H1 (cell line): Measurements from ENCODE around the gene DSTYK. TPM values are rescaled to one million over a fixed set of nuclear protein-coding genes. Genes with fewer than 3 reads are reported as not detected.

Experiments used
- CTCF ChIA-PET: fragments of 300-600 bp; sonication (Branson Sonifier 250); formaldehyde crosslinking; loops from one replicate; lab custom pipeline; 2021; ENCODE audit not compliant: partially characterized antibody; lab: Charles Lee
- POLR2A ChIA-PET: fragments of 300-600 bp; sonication (Branson Sonifier 250); formaldehyde crosslinking; loops from one replicate; lab custom pipeline; 2021; ENCODE audit warnings: inconsistent platforms; ENCODE audit not compliant: partially characterized antibody; lab: Charles Lee
- DNase-seq, 2 experiments: peaks; one replicate each; pipeline versions ENCODE4 v3.0.0 to v3.0.0-alpha.2; 2010 to 2022; ENCODE audit warnings: low spot score in 2 of 2, low read depth in 1 of 2, mixed read lengths in 1 of 2
- FAIRE-seq: peaks from 2 replicates; lab custom pipeline; 2011; peaks lifted over from hg19 to GRCh38; lab: Jason Lieb, UNC
- H2AFZ ChIP-seq: 2 replicates; pipeline ENCODE4 v1.8.1; 2012; ENCODE audit warnings: low read length, inconsistent platforms
- H2AK5ac ChIP-seq: 2 replicates; pipeline ENCODE4 v1.6.1; 2013; ENCODE audit warnings: low read depth, low read length
- H2BK120ac ChIP-seq: replicated peaks from 2 replicates; pipeline ENCODE3; 2013; ENCODE audit warnings: low read depth, low read length, inconsistent platforms
- H2BK12ac ChIP-seq: 2 replicates; pipeline ENCODE4 v1.6.1; 2013; ENCODE audit warnings: low read depth, low read length
- H2BK15ac ChIP-seq: 2 replicates; pipeline ENCODE4 v1.6.1; 2013; ENCODE audit warnings: low read length
- H2BK20ac ChIP-seq: 2 replicates; pipeline ENCODE4 v1.6.1; 2013; ENCODE audit warnings: low read length
- H2BK5ac ChIP-seq: 2 replicates; pipeline ENCODE4 v1.6.1; 2013; ENCODE audit warnings: low read depth, low read length
- H3K14ac ChIP-seq: 2 replicates; pipeline ENCODE4 v1.6.1; 2013; ENCODE audit warnings: inconsistent platforms; ENCODE audit not compliant: insufficient read length
- H3K18ac ChIP-seq: 2 replicates; pipeline ENCODE4 v1.6.1; 2013; ENCODE audit warnings: low read length; ENCODE audit errors: extremely low read depth
- H3K23ac ChIP-seq: 2 replicates; pipeline ENCODE4 v1.6.1; 2013; ENCODE audit warnings: inconsistent platforms; ENCODE audit not compliant: insufficient read length
- H3K23me2 ChIP-seq: 2 replicates; pipeline ENCODE4 v1.6.1; 2013; ENCODE audit warnings: low read depth, low read length
- H3K27ac ChIP-seq: 2 replicates; pipeline ENCODE4 v1.6.1; 2011; ENCODE audit warnings: low read depth, low read length, inconsistent platforms
- H3K27me3 ChIP-seq, 4 experiments: replicated peaks in 1 of 4; 1 replicate in 1 of 4; 2 replicates in 3 of 4; pipeline versions ENCODE4 v1.6.1 to v1.8.1; 2011 to 2013; ENCODE audit warnings: low read length in 3 of 4, mild to moderate bottlenecking in 3 of 4, inconsistent platforms in 2 of 4, mixed read lengths in 2 of 4, moderate library complexity in 1 of 4; ENCODE audit not compliant: control insufficient read depth in 3 of 4, insufficient read depth in 3 of 4; ENCODE audit errors: extremely low read depth in 1 of 4
- H3K36me3 ChIP-seq, 4 experiments: 2 replicates each; pipeline versions ENCODE4 v1.6.1 to v1.8.1; 2011 to 2013; ENCODE audit warnings: mild to moderate bottlenecking in 4 of 4, low read length in 3 of 4, moderate library complexity in 2 of 4, control low read depth in 1 of 4, inconsistent platforms in 1 of 4; ENCODE audit not compliant: insufficient read depth in 4 of 4, control insufficient read depth in 2 of 4
- H3K4ac ChIP-seq: replicated peaks from 2 replicates; pipeline ENCODE3; 2013; ENCODE audit warnings: low read length, low read depth, mixed read lengths, inconsistent platforms; ENCODE audit not compliant: insufficient read length
- H3K4me1 ChIP-seq, 4 experiments: replicated peaks in 1 of 4; 1 replicate in 1 of 4; 2 replicates in 3 of 4; pipeline versions ENCODE4 v1.6.1 to v1.8.1; 2011 to 2013; ENCODE audit warnings: low read length in 3 of 4, inconsistent platforms in 2 of 4, mixed read lengths in 1 of 4; ENCODE audit not compliant: insufficient read depth in 4 of 4, control insufficient read depth in 3 of 4
- H3K4me2 ChIP-seq, 2 experiments: 2 replicates each; pipeline versions ENCODE4 v1.6.1 to v1.8.1; 2011 to 2013; ENCODE audit warnings: low read depth in 2 of 2, low read length in 2 of 2, control low read depth in 1 of 2, inconsistent platforms in 1 of 2, mild to moderate bottlenecking in 1 of 2; ENCODE audit not compliant: insufficient read depth in 1 of 2
- H3K4me3 ChIP-seq, 4 experiments: fragments of 200-600, 300-600 bp in 1 of 4; sonication (generic), shearing (Covaris generic), sonication (Bioruptor Twin) in 1 of 4; 2 replicates each; pipeline versions ENCODE4 v1.5.1 to v1.8.1; 2011 to 2016; ENCODE audit warnings: low read length in 4 of 4, low read depth in 3 of 4, control low read depth in 2 of 4, inconsistent platforms in 2 of 4, mild to moderate bottlenecking in 2 of 4, mixed read lengths in 1 of 4, moderate library complexity in 1 of 4; ENCODE audit not compliant: insufficient read depth in 2 of 4; ENCODE audit errors: extremely low read depth in 1 of 4
- H3K56ac ChIP-seq: replicated peaks from 2 replicates; pipeline ENCODE3; 2013; ENCODE audit warnings: low read depth, mild to moderate bottlenecking, mixed read lengths, low read length, inconsistent platforms; ENCODE audit not compliant: insufficient read length
- H3K79me1 ChIP-seq: 2 replicates; pipeline ENCODE4 v1.6.1; 2013; ENCODE audit warnings: low read depth, low read length, control low read depth
- H3K79me2 ChIP-seq, 2 experiments: 2 replicates each; pipeline versions ENCODE4 v1.6.1 to v1.8.1; 2012 to 2013; ENCODE audit warnings: low read length in 2 of 2, mild to moderate bottlenecking in 2 of 2, inconsistent platforms in 1 of 2; ENCODE audit not compliant: insufficient read depth in 2 of 2, control insufficient read depth in 1 of 2
- H3K9ac ChIP-seq, 4 experiments: replicated peaks in 1 of 4; 1 replicate in 1 of 4; 2 replicates in 3 of 4; pipeline versions ENCODE4 v1.6.1 to v1.8.1; 2011 to 2013; ENCODE audit warnings: low read depth in 3 of 4, low read length in 3 of 4, control low read depth in 2 of 4, mild to moderate bottlenecking in 2 of 4, moderate library complexity in 2 of 4, inconsistent platforms in 1 of 4; ENCODE audit errors: extremely low read depth in 1 of 4
- H3K9me3 ChIP-seq, 2 experiments: 2 replicates each; pipeline versions ENCODE4 v1.6.1 to v1.8.1; 2012 to 2013; ENCODE audit warnings: mild to moderate bottlenecking in 2 of 2, moderate library complexity in 2 of 2, control low read depth in 1 of 2, inconsistent platforms in 1 of 2, low read depth in 1 of 2, low read length in 1 of 2, mixed read lengths in 1 of 2; ENCODE audit not compliant: insufficient read depth in 2 of 2
- H4K20me1 ChIP-seq, 2 experiments: replicated peaks in 1 of 2; 2 replicates each; pipeline versions ENCODE3 to v1.8.1; 2011 to 2013; ENCODE audit warnings: inconsistent platforms in 2 of 2, low read length in 2 of 2, mild to moderate bottlenecking in 1 of 2; ENCODE audit not compliant: insufficient read depth in 2 of 2, control insufficient read depth in 1 of 2
- H4K5ac ChIP-seq: 2 replicates; pipeline ENCODE4 v1.6.1; 2013; ENCODE audit warnings: low read length, low read depth, mixed read lengths, inconsistent platforms; ENCODE audit not compliant: insufficient read length
- H4K8ac ChIP-seq: 2 replicates; pipeline ENCODE4 v1.8.0; 2013; ENCODE audit warnings: mild to moderate bottlenecking, moderate library complexity, low read length, inconsistent platforms; ENCODE audit not compliant: insufficient read depth; ENCODE audit errors: extremely low read depth
- H4K91ac ChIP-seq: replicated peaks from 2 replicates; pipeline ENCODE3; 2013; ENCODE audit warnings: low read length, mixed read lengths, inconsistent platforms; ENCODE audit not compliant: insufficient read length
- POLR2A ChIP-seq, 2 experiments: IDR thresholded peaks; 1 replicate in 1 of 2; 2 replicates in 1 of 2; pipeline ENCODE4 v1.6.1; 2011; ENCODE audit warnings: low read depth in 2 of 2, low read length in 2 of 2, mild to moderate bottlenecking in 2 of 2; ENCODE audit errors: control extremely low read depth in 1 of 2
- WGBS, 2 experiments: shearing (Covaris generic) in 1 of 2; methylation state at CpG; one replicate each; pipeline versions ENCODE4 v1.1.6 to v1.1.7; 2013 to 2015; ENCODE audit warnings: low lambda C conversion rate in 2 of 2, mixed read lengths in 2 of 2, inconsistent platforms in 1 of 2, low coverage in 1 of 2, missing lambda C conversion rate in 1 of 2; ENCODE audit not compliant: insufficient replicate concordance in 2 of 2, insufficient coverage in 1 of 2, insufficient read length in 1 of 2; ENCODE audit errors: extremely low coverage in 1 of 2, missing lambda C conversion rate in 1 of 2; 5-methylcytosine and 5-hydroxymethylcytosine counted together
- polyA plus RNA-seq, 7 experiments: library from polyadenylated mRNA; depleted of rRNA in 3 of 7; stranded (reverse) in 5 of 7; unstranded in 2 of 7; fragments of >200 nt in 5 of 7; fragments of 200-250 nt in 2 of 7; gene quantifications; 1 replicate in 5 of 7; 2 replicates in 1 of 7; 4 replicates in 1 of 7; pipeline versions ENCODE4 v1.2.1 to v1.2.3, GENCODE V29; 2011 to 2013; ENCODE audit warnings: missing spikeins in 2 of 7, mixed read lengths in 2 of 7
- total RNA-seq: library from RNA; stranded (reverse); fragmentation: NEBNext Ultra II Directional; extraction: Animal tissue kit (Norgen Biotek cat#: 25700); gene quantifications from 2 replicates; pipeline ENCODE4 v1.2.1, GENCODE V29; 2021

The DSTYK gene
- total and polyA plus RNA-seq, 2 of the 8 experiments (the other 6 are each of a cell fraction or from before 2014, with no cell fraction given): 2.7 to 8.5 TPM

- WGBS, 2 experiments: 0% methylated on average over 13 of the region's 27 CpGs; no CpG with 5 or more reads in 1 of the 2 experiments
- no peak overlapping the region for H4K91ac ChIP-seq
- H3K4me3 ChIP-seq: peak overlapping the region; percentile 59 to 85 (median 73)
- H2AK5ac ChIP-seq: no peak overlapping the region
- peak overlapping the region; percentile 59 for H4K8ac ChIP-seq
- H3K18ac ChIP-seq: peak overlapping the region; percentile 9; the same call in 1 of the 2 replicates
- H3K36me3 ChIP-seq: no peaks in the 10 kb centered on the region
- CTCF ChIA-PET: interaction anchor here (0.7 to 40.8 kb wide), 17 partner anchors 11 to 365 kb away, joined by 3 to 1035 read pairs (median 4); partner anchors contain the start of gene NUAK2
- peaks cover 13 to 18% (median 16%) of the 10 kb centered on the region in 4 experiments; a peak in 6 of 7 replicates for H3K4me1 ChIP-seq
- H3K56ac ChIP-seq: no peak overlapping the region
- no peak overlapping the region for H2AFZ ChIP-seq
- no peaks in the 10 kb centered on the region for H3K79me2 ChIP-seq
- H4K5ac ChIP-seq: no peak overlapping the region
- peak overlapping the region; percentile 89 to 99 for H3K4me2 ChIP-seq
- DNase-seq: no peak
- H3K27ac ChIP-seq: no peak overlapping the region
- no peak overlapping the region for H2BK15ac ChIP-seq
- H4K20me1 ChIP-seq: peaks cover 3 to 9% of the 10 kb centered on the region in 2 experiments
- H3K23ac ChIP-seq: no peak overlapping the region
- POLR2A ChIA-PET: interaction anchor here (0.6 to 3.3 kb wide), 18 partner anchors 11 to 159 kb away, joined by 3 to 13 read pairs (median 4); partner anchors contain the start of genes DSTYK and RBBP5
- H3K27me3 ChIP-seq: peaks cover 0 to 6% (median 4%) of the 10 kb centered on the region in 4 experiments; a peak in 5 of 7 replicates
- no peak overlapping the region for H3K4ac ChIP-seq
- H2BK12ac ChIP-seq: no peak overlapping the region
- H2BK5ac ChIP-seq: no peak overlapping the region
- no peaks in the 10 kb centered on the region for H3K9me3 ChIP-seq
- no peak overlapping the region for H3K14ac ChIP-seq
- H2BK120ac ChIP-seq: no peak overlapping the region
- peak overlapping the region in 3 of 4 experiments; percentile 35 to 59 (median 48); a peak in 3 of 7 replicates for H3K9ac ChIP-seq
- H2BK20ac ChIP-seq: no peak overlapping the region
- FAIRE-seq: no peak
- peaks cover 11% of the 10 kb centered on the region for H3K23me2 ChIP-seq
- H3K79me1 ChIP-seq: no peaks in the 10 kb centered on the region
- no peak for TF ChIP-seq POLR2A (IDR thresholded peaks at IDR 0.05; ENCODE audit: control extremely low read depth in 1 of 2, low read depth in 2 of 2, low read length in 2 of 2)
These were observed 16.6 kb upstream of the DSTYK start for GRCh38 chr1:205228093-205228521.
